Measurements from ENCODE around the gene DIO3. TPM values are rescaled to one million over a fixed set of nuclear protein-coding genes. Genes with fewer than 3 reads are reported as not detected.

The DIO3 gene
- total and polyA plus RNA-seq, 4 experiments from 2014 or later, result not detected

DNA sequence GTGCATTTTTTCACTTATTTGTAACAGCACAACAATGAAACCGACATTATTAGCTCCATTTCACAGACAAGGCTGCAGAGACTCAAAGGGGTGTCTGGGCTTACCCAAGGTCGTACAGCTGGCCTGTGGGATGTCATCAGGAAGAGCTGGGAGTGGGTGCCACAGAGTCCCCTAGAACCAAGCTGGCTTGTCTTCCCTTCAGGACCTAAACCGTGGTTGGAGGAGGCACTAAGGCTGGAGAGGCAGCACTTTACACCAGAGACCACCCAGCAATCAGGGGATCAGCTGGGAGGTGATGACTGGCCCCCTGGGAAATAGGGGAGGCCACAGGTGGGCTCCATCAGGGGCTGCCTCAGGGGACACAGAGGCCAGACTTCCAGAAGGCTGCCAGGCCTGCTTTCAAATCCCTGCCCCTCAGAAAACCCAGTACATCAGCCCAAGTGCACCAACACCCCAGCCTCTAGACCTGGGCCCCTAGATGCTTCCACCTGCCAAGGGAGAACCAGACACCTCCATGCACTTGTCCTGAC lies 28.3 kb downstream of the DIO3 start:
- Mint-ChIP-seq H3K27me3 (no peaks in the 10 kb centered on the region), H3K4me3 (no peak overlapping the region), H3K36me3 (no peaks in the 10 kb centered on the region), H3K4me1 (peaks cover 5 to 14% (median 9%) of the 10 kb centered on the region in 4 donors), H3K27ac (no peak overlapping the region), H3K9me3 (peaks cover 0 to 8% (median 0%) of the 10 kb centered on the region in 8 donors)
- CTCF ChIA-PET (ENCODE audit: partially characterized antibody), result no interaction called here
- no peak overlapping the region for H3K4me3 ChIP-seq (ENCODE audit: low read length in 2 of 2)
- no peaks in the 10 kb centered on the region for H3K36me3 ChIP-seq (ENCODE audit: insufficient read depth, low read length)
- no peaks in the 10 kb centered on the region for H3K4me1 ChIP-seq (ENCODE audit: insufficient read depth, low read length)
- no peaks in the 10 kb centered on the region for H3K9me3 ChIP-seq (ENCODE audit: control insufficient read depth in 1 of 2, low read length in 2 of 2)
- intact Hi-C loops (cut with micrococcal nuclease), result no loop called here
- POLR2A ChIA-PET (ENCODE audit: partially characterized antibody), result no interaction called here
- H3K27ac ChIP-seq (ENCODE audit: low read depth, low read length), result no peak overlapping the region
- DNase-seq, result no peak
- no peaks in the 10 kb centered on the region for H3K27me3 ChIP-seq (ENCODE audit: insufficient read depth, low read length)

DNA sequence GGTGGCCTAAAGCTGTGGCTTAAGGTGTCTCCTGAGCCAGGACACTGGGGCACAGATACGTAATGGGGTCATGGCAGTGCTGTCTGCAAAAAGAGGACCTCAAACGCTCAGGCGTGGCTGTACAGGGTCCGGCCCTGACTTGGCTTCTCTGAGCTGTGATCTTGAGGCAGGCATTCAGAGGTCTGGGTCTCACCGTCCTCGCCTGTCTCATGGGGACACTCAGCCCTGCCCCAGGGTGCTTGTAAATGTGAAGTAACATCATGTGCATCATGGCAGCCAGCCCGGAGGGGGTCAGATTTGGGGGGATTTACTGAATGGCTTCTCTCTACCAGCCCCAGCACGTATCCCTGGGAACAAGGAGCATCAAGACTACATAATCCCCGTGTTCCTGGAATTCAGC lies 28.8 kb downstream of the DIO3 start:
- H3K4me3 Mint-ChIP-seq, result no peak overlapping the region
- peaks cover 5 to 19% (median 12%) of the 10 kb centered on the region in 4 donors for H3K4me1 Mint-ChIP-seq
- no peak overlapping the region for H3K27ac Mint-ChIP-seq
- H3K9me3 ChIP-seq (ENCODE audit: control insufficient read depth in 1 of 2, low read length in 2 of 2), result no peaks in the 10 kb centered on the region
- intact Hi-C loops (cut with micrococcal nuclease), result no loop called here
- H3K27me3 ChIP-seq (ENCODE audit: insufficient read depth, low read length), result no peaks in the 10 kb centered on the region
- no peaks in the 10 kb centered on the region for H3K4me1 ChIP-seq (ENCODE audit: insufficient read depth, low read length)
- H3K27ac ChIP-seq (ENCODE audit: low read depth, low read length), result no peak overlapping the region
- ChIA-PET POLR2A (ENCODE audit: partially characterized antibody) (no interaction called here), CTCF (ENCODE audit: partially characterized antibody) (no interaction called here)
- H3K36me3 Mint-ChIP-seq, result no peaks in the 10 kb centered on the region
- no peaks in the 10 kb centered on the region for H3K27me3 Mint-ChIP-seq
- H3K4me3 ChIP-seq (ENCODE audit: low read length in 2 of 2), result no peak overlapping the region
- H3K36me3 ChIP-seq (ENCODE audit: insufficient read depth, low read length), result no peaks in the 10 kb centered on the region
- no peak for DNase-seq
- peaks cover 0 to 8% (median 0%) of the 10 kb centered on the region in 8 donors for H3K9me3 Mint-ChIP-seq

DNA sequence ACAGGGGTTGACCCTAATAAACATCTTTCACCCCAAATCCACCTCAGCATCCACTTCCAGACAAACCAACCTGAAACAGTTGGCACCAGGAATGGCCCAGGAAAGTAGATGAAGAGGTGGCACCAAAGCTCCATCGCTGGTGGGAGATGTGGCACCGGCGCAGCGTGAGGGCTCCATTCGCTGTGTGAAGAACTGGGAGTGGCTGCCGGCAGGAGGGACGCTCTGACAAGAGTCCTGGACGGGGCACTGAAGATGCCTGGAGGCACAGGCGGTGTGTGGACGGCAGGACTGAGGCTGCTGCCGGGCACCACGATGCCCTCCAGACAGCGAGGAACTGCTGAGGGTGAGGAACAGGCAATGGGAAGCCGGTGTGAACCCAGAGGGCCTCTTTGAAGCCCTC lies 29.3 kb downstream of the DIO3 start:
- H3K4me3 Mint-ChIP-seq, result no peak overlapping the region
- H3K27ac Mint-ChIP-seq, result no peak overlapping the region
- Histone ChIP-seq H3K4me3 (ENCODE audit: low read length in 2 of 2) (no peak overlapping the region), H3K9me3 (ENCODE audit: control insufficient read depth in 1 of 2, low read length in 2 of 2) (no peaks in the 10 kb centered on the region), H3K4me1 (ENCODE audit: insufficient read depth, low read length) (no peaks in the 10 kb centered on the region), H3K36me3 (ENCODE audit: insufficient read depth, low read length) (no peaks in the 10 kb centered on the region), H3K27ac (ENCODE audit: low read depth, low read length) (no peak overlapping the region), H3K27me3 (ENCODE audit: insufficient read depth, low read length) (no peaks in the 10 kb centered on the region)
- no peak for DNase-seq
- peaks cover 5 to 24% (median 17%) of the 10 kb centered on the region in 4 donors for H3K4me1 Mint-ChIP-seq
- H3K36me3 Mint-ChIP-seq, result no peaks in the 10 kb centered on the region
- POLR2A ChIA-PET (ENCODE audit: partially characterized antibody), result no interaction called here
- no peaks in the 10 kb centered on the region for H3K27me3 Mint-ChIP-seq
- intact Hi-C loops (cut with micrococcal nuclease), result no loop called here
- CTCF ChIA-PET (ENCODE audit: partially characterized antibody), result no interaction called here
- H3K9me3 Mint-ChIP-seq, result peaks cover 0 to 8% (median 0%) of the 10 kb centered on the region in 8 donors

DNA sequence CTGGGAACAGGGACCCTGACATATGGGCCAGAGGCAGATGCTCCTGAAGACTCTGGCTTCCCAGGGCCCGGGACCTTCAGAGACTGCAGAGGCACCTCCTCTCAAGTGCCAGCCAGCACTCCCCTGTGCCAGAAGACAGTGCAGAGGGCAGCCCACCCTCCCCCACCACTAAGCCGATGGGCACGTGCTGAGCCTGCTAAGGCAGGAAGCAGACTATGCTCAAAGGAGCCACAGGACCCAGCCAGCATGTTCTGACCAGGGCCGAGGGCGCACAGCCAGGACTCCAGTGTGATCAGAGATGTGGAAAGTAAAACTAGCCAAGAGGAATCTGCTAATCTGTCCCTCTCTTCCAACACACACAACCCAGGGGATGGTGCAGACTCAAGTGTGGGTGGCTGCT lies 29.8 kb downstream of the DIO3 start:
- no peak overlapping the region for H3K27ac ChIP-seq (ENCODE audit: low read depth, low read length)
- intact Hi-C loops (cut with micrococcal nuclease), result no loop called here
- H3K4me1 Mint-ChIP-seq, result peaks cover 10 to 29% (median 22%) of the 10 kb centered on the region in 4 donors
- no peak overlapping the region for H3K27ac Mint-ChIP-seq
- POLR2A ChIA-PET (ENCODE audit: partially characterized antibody), result no interaction called here
- no peak overlapping the region for H3K4me3 ChIP-seq (ENCODE audit: low read length in 2 of 2)
- no peaks in the 10 kb centered on the region for H3K36me3 ChIP-seq (ENCODE audit: insufficient read depth, low read length)
- peaks cover 0 to 8% (median 0%) of the 10 kb centered on the region in 8 donors for H3K9me3 Mint-ChIP-seq
- no peaks in the 10 kb centered on the region for H3K27me3 ChIP-seq (ENCODE audit: insufficient read depth, low read length)
- H3K4me3 Mint-ChIP-seq, result no peak overlapping the region
- H3K9me3 ChIP-seq (ENCODE audit: control insufficient read depth in 1 of 2, low read length in 2 of 2), result no peaks in the 10 kb centered on the region
- no peaks in the 10 kb centered on the region for H3K27me3 Mint-ChIP-seq
- H3K36me3 Mint-ChIP-seq, result no peaks in the 10 kb centered on the region
- DNase-seq, result no peak
- CTCF ChIA-PET (ENCODE audit: partially characterized antibody), result no interaction called here
- H3K4me1 ChIP-seq (ENCODE audit: insufficient read depth, low read length), result peaks cover 5% of the 10 kb centered on the region

DNA sequence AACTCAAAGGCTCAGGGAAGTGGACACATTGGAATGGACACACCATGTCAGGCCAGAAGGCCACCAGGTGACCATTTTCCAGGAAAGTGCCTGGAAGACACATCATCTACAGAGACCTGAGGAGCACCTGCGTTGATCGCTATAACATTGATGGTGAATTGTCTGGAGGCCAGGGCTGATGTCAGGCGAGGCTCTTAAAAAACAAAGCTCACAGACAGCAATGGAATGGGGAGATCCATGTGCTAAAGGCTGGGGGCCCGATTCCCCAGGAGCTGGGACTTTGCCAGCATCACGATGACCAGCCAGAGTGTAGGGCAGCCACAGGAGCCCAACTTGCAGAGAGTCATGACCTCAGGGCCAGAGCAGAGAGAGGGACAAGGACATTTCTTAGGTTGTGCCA lies 30.3 kb downstream of the DIO3 start:
- no peak for DNase-seq
- H3K4me1 ChIP-seq (ENCODE audit: insufficient read depth, low read length), result peaks cover 9% of the 10 kb centered on the region
- Mint-ChIP-seq H3K9me3 (peaks cover 0 to 8% (median 0%) of the 10 kb centered on the region in 8 donors), H3K4me3 (no peak overlapping the region), H3K4me1 (peaks cover 14 to 34% (median 26%) of the 10 kb centered on the region in 4 donors), H3K36me3 (no peaks in the 10 kb centered on the region), H3K27me3 (no peaks in the 10 kb centered on the region), H3K27ac (no peak overlapping the region)
- H3K36me3 ChIP-seq (ENCODE audit: insufficient read depth, low read length), result no peaks in the 10 kb centered on the region
- no peaks in the 10 kb centered on the region for H3K27me3 ChIP-seq (ENCODE audit: insufficient read depth, low read length)
- no peak overlapping the region for H3K27ac ChIP-seq (ENCODE audit: low read depth, low read length)
- intact Hi-C loops (cut with micrococcal nuclease), result no loop called here
- ChIA-PET POLR2A (ENCODE audit: partially characterized antibody) (no interaction called here), CTCF (ENCODE audit: partially characterized antibody) (no interaction called here)
- H3K9me3 ChIP-seq (ENCODE audit: control insufficient read depth in 1 of 2, low read length in 2 of 2), result no peaks in the 10 kb centered on the region
- no peak overlapping the region for H3K4me3 ChIP-seq (ENCODE audit: low read length in 2 of 2)

DNA sequence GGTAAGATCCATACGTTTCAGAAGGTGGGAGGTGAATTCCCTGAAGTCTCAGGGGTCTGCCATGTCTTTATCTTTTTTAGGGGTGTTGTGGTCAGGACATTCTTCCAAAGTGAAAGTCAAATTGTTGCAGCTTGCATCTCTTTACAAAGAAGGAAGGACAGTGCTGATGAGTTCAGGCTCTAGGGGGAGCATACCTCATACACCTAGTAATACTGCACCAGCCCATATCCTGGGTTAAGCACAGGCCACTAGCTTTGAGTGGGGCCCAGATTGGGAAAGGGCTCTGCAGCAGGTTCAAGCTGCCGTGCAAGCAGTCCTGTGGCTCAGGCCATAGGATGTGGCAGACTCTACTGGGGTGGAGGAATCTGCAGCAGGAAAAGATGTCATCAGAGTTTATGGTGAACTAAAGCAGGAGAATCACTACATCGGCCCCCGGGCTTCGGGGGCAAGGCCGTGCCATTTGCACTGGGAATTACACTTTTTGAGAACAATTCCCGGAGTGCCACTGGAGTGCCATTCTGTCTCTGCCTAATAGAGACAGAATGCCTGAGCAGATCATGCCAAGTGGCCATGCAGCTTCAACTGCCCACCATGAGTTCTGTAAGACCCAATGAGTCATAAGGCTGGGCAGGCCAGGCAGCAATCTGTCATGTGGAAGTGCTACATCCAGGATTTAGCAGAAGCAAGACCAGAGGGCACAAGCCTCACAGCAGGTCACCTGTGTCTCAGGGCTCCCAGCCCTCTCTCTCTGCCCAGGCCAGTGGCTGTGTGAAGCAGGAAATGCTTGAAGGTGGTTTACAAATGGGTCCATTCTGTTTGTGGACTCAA lies 32.3 kb downstream of the DIO3 start:
- ChIA-PET POLR2A (ENCODE audit: partially characterized antibody) (no interaction called here), CTCF (ENCODE audit: partially characterized antibody) (no interaction called here)
- Mint-ChIP-seq H3K27ac (peak overlapping the region in 3 of 7 donors; percentile 27 to 44 (median 30)), H3K27me3 (no peaks in the 10 kb centered on the region), H3K9me3 (peaks cover 0 to 8% (median 0%) of the 10 kb centered on the region in 8 donors), H3K4me1 (peaks cover 28 to 52% (median 43%) of the 10 kb centered on the region in 4 donors), H3K36me3 (no peaks in the 10 kb centered on the region), H3K4me3 (no peak overlapping the region)
- H3K27ac ChIP-seq (ENCODE audit: low read depth, low read length), result no peak overlapping the region
- no peak for DNase-seq
- H3K4me3 ChIP-seq (ENCODE audit: low read length in 2 of 2), result no peak overlapping the region
- no peaks in the 10 kb centered on the region for H3K27me3 ChIP-seq (ENCODE audit: insufficient read depth, low read length)
- H3K36me3 ChIP-seq (ENCODE audit: insufficient read depth, low read length), result no peaks in the 10 kb centered on the region
- peaks cover 28% of the 10 kb centered on the region for H3K4me1 ChIP-seq (ENCODE audit: insufficient read depth, low read length)
- no peaks in the 10 kb centered on the region for H3K9me3 ChIP-seq (ENCODE audit: control insufficient read depth in 1 of 2, low read length in 2 of 2)
- intact Hi-C loops (cut with micrococcal nuclease), result no loop called here

DNA sequence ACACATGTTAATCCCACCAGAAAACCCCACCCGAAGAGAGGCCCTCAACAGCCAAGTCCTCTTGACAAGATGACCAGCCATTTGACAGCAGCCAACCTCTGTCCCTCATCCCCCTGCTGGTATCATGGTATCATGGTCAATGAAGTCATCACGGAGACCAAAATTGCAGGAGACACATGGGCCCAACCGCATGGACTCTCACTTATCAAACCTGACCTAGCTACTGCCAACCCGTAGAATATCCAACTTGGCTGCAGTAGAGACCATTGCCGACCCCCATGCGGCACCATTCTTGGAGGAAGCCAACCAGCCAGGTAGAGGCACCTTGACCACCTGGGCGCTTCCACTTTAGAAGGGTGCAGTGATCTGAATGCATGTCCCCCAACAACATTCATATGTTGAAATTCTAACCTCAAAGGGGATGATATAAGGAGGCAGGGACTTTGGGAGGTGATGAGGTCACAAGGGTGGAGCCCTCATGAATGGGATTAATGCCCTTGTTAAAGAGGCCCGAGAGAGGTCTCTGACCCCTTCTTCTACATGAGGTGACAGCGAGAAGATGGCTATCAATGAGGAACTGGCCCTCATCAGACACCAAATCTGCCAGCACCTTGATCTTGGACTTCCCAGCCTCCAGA lies 33.3 kb downstream of the DIO3 start:
- H3K36me3 ChIP-seq (ENCODE audit: insufficient read depth, low read length), result no peaks in the 10 kb centered on the region
- ChIA-PET CTCF (ENCODE audit: partially characterized antibody) (no interaction called here), POLR2A (ENCODE audit: partially characterized antibody) (no interaction called here)
- no peak for DNase-seq
- H3K4me3 ChIP-seq (ENCODE audit: low read length in 2 of 2), result no peak overlapping the region
- H3K27ac ChIP-seq (ENCODE audit: low read depth, low read length), result no peak overlapping the region
- Mint-ChIP-seq H3K27me3 (no peaks in the 10 kb centered on the region), H3K9me3 (peaks cover 0 to 8% (median 0%) of the 10 kb centered on the region in 8 donors), H3K36me3 (no peaks in the 10 kb centered on the region), H3K27ac (peak overlapping the region in 6 of 7 donors; percentile 42 to 87 (median 78)), H3K4me1 (peaks cover 28 to 58% (median 43%) of the 10 kb centered on the region in 4 donors), H3K4me3 (peak overlapping the region in 2 of 8 donors; percentile 17 to 68)
- intact Hi-C loops (cut with micrococcal nuclease), result no loop called here
- H3K27me3 ChIP-seq (ENCODE audit: insufficient read depth, low read length), result no peaks in the 10 kb centered on the region
- H3K9me3 ChIP-seq (ENCODE audit: control insufficient read depth in 1 of 2, low read length in 2 of 2), result no peaks in the 10 kb centered on the region
- H3K4me1 ChIP-seq (ENCODE audit: insufficient read depth, low read length), result peaks cover 28% of the 10 kb centered on the region
